A549 treated with CpdA at 1 μM for 4 hours (cell line): ENCODE measurements around the gene RPS13. TPM values are rescaled to one million over a fixed set of nuclear protein-coding genes. Genes with fewer than 3 reads are reported as not detected.

Experiments used
- total RNA-seq: library from RNA; stranded (reverse); fragments of 200-300 nt; extraction: Qiagen RNA extraction; gene quantifications from 5 replicates; pipeline ENCODE4 v1.2.3, GENCODE V29; 2022; ENCODE audit warnings: low read depth

Gene RPS13
- total RNA-seq = 1,543 to 1,864 TPM (median 1,613 TPM) in 5 replicates

GRCh38 chr11:17077520-17078401, at the start of gene RPS13:
Gene RPS13, minus strand, starts transcription at chr11:17077667. Its CDS starts 26 bp downstream, at chr11:17077641.

Other genes starting within 250 kb of the RPS13 start
- 14.1 to 19.2 TPM (median 17.2 TPM) in 5 replicates for gene PLEKHA7, start 63.3 kb downstream of the RPS13 start, total RNA-seq
- 10.9 to 17.0 TPM (median 14.5 TPM) in 5 replicates for gene PIK3C2A, start 130.3 kb upstream of the RPS13 start, total RNA-seq
- gene NUCB2, start 199.1 kb upstream of the RPS13 start, total RNA-seq = 33.9 to 35.6 TPM (median 34.5 TPM) in 5 replicates